Measurements from ENCODE around the gene PWWP2B. TPM values are rescaled to one million over a fixed set of nuclear protein-coding genes. Genes with fewer than 3 reads are reported as not detected.

The PWWP2B gene
- total RNA-seq, 4 donors from 2014 or later = 14.9 to 27.3 (median 16.7) TPM

DNA sequence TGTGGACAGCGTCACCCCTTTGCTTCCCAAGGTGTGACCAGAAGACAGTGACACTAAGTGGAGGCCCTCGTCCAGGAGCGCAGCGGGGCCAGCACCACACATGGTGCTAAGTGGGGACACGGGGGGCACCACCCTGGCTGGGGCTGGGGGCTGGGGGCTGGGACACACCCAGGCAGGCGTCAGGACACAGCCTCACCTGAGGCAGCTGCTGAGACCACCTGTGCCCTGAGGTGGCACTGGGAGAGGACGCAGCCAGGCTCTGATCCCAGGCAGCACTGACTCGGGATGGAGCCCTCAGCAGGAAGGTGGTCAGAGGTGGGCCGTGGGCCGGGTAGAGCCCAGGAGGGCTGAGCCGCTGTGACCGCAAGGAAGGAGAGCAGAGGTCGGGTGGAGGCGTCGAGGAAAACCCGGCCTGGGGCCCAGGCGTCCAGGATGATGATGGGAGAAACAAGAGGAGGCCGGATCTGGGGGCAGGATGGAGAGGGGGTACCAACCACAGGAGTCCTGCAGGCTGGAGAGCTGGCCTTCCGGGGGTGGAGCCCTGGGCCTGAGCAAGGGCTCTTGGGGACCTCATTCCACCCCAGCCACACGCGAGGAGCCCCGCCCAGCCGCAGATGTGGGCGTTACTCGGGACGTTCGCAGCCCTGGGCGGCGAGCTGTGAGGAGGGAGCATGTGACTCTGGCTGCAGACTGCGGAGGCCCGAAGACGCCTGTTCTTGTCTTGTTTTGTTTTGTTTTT is 42.5 kb upstream of the PWWP2B start:
- TF ChIP-seq, protein P1, sequence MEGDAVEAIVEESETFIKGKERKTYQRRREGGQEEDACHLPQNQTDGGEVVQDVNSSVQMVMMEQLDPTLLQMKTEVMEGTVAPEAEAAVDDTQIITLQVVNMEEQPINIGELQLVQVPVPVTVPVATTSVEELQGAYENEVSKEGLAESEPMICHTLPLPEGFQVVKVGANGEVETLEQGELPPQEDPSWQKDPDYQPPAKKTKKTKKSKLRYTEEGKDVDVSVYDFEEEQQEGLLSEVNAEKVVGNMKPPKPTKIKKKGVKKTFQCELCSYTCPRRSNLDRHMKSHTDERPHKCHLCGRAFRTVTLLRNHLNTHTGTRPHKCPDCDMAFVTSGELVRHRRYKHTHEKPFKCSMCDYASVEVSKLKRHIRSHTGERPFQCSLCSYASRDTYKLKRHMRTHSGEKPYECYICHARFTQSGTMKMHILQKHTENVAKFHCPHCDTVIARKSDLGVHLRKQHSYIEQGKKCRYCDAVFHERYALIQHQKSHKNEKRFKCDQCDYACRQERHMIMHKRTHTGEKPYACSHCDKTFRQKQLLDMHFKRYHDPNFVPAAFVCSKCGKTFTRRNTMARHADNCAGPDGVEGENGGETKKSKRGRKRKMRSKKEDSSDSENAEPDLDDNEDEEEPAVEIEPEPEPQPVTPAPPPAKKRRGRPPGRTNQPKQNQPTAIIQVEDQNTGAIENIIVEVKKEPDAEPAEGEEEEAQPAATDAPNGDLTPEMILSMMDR (IDR thresholded peaks at IDR 0.05) = no peak
- no peak for TF ChIP-seq POLR2A (IDR thresholded peaks at IDR 0.05)
- H3K27ac ChIP-seq = no peak overlapping the region
- DNase-seq = no peak
- H3K4me1 ChIP-seq = no peaks in the 10 kb centered on the region
- intact Hi-C loops (cut with DNase I) = no loop called here
- no peaks in the 10 kb centered on the region for H3K9me3 ChIP-seq
- H3K27me3 ChIP-seq = no peaks in the 10 kb centered on the region
- H3K4me3 ChIP-seq = no peak overlapping the region
- WGBS, 2 donors = 85 to 90% methylated on average over 13 to 20 of the region's 32 CpGs
- H3K36me3 ChIP-seq = peaks cover 0 to 7% (median 0%) of the 10 kb centered on the region in 3 donors

DNA sequence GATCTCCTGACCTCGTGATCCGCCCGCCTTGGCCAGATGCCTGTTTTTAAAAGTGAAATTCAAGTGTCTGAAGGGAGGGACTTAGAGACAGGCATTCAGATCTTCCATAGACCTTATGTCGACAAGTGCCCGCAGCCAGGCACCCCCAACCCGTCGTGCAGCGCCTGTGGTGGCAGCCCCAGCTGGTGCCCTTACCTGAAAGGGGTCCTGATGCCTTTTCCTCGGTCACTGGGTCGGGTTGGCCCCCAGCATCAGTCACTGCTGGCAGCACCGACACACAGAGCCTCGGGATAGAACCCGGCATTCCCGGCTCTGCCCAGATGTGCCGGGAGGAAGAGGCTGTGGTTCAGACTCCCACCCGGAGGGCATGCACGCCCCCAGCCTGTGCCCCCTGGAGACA is 41.7 kb upstream of the PWWP2B start:
- no peak for TF ChIP-seq POLR2A (IDR thresholded peaks at IDR 0.05)
- TF ChIP-seq, protein P1 (IDR thresholded peaks at IDR 0.05) = no peak
- no peak overlapping the region for H3K4me3 ChIP-seq
- no peaks in the 10 kb centered on the region for H3K4me1 ChIP-seq
- no peaks in the 10 kb centered on the region for H3K27me3 ChIP-seq
- H3K27ac ChIP-seq = no peak overlapping the region
- DNase-seq = no peak
- 81 to 94% methylated on average over 3 of the region's 17 CpGs for WGBS, 2 donors
- intact Hi-C loops (cut with DNase I) = no loop called here
- peaks cover 0 to 7% (median 0%) of the 10 kb centered on the region in 3 donors for H3K36me3 ChIP-seq
- H3K9me3 ChIP-seq = no peaks in the 10 kb centered on the region

DNA sequence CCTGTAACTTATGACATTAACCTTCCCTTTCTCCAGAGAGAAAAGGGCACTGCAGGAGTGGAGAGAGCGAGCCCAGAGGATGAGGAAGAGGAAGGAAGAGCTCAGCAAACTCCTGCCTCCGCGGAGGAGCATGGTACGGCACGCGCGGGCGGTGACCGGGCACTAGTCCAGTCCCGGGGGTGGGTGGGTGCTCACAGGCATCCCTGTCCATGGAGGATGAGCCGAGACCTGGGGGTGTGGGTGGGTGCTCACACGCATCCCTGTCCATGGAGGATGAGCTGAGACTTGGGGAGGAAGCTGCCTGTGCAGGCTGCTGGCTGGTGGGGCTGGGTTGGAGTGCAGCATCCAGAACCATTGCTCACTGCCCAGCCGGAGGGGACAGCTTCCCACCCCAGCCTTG is 41.2 kb upstream of the PWWP2B start:
- Histone ChIP-seq H3K9me3 (no peaks in the 10 kb centered on the region), H3K27me3 (no peaks in the 10 kb centered on the region), H3K27ac (no peak overlapping the region), H3K4me1 (no peaks in the 10 kb centered on the region), H3K4me3 (no peak overlapping the region), H3K36me3 (peaks cover 0 to 7% (median 0%) of the 10 kb centered on the region in 3 donors)
- WGBS, 2 donors = 89 to 93% methylated on average over 2 to 5 of the region's 13 CpGs
- TF ChIP-seq, protein P1 (IDR thresholded peaks at IDR 0.05) = no peak
- no peak for TF ChIP-seq POLR2A (IDR thresholded peaks at IDR 0.05)
- DNase-seq = no peak
- intact Hi-C loops (cut with DNase I) = no loop called here

DNA sequence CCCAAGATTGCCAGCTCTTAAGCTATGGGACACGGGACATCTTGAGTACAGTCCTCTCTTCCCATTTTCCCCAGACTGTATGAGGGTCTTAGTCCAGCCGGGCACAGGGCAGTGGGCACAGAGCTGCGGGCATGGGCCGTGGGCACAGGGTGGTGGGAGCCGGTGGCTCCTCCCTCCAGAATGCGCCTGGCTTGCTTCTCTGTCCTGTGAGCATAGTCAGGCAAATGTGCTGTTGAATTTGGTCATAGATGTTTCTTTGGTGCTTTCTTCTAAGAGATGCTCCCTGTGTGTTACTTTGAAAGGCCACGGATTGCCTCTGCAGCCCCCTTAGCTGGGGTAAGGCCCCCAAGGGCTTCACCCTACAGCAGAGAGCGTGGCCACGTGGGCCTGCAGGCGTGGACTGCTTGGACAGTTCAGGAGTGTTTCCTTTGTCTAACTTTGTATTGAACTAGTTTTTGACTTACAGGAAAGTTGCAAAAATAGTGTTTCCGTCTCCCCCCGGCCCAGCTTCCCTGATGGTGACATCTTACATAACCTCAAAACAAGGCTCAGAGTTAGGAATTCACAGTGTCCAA is 40.3 kb upstream of the PWWP2B start:
- Histone ChIP-seq H3K27me3 (no peaks in the 10 kb centered on the region), H3K27ac (no peak overlapping the region), H3K36me3 (peaks cover 0 to 10% (median 0%) of the 10 kb centered on the region in 3 donors), H3K4me1 (no peaks in the 10 kb centered on the region), H3K4me3 (no peak overlapping the region), H3K9me3 (no peaks in the 10 kb centered on the region)
- DNase-seq = no peak
- TF ChIP-seq, protein P1 (IDR thresholded peaks at IDR 0.05) = no peak
- no peak for TF ChIP-seq POLR2A (IDR thresholded peaks at IDR 0.05)
- 80 to 81% methylated on average over 6 of the region's 12 CpGs for WGBS, 2 donors
- intact Hi-C loops (cut with DNase I) = no loop called here

DNA sequence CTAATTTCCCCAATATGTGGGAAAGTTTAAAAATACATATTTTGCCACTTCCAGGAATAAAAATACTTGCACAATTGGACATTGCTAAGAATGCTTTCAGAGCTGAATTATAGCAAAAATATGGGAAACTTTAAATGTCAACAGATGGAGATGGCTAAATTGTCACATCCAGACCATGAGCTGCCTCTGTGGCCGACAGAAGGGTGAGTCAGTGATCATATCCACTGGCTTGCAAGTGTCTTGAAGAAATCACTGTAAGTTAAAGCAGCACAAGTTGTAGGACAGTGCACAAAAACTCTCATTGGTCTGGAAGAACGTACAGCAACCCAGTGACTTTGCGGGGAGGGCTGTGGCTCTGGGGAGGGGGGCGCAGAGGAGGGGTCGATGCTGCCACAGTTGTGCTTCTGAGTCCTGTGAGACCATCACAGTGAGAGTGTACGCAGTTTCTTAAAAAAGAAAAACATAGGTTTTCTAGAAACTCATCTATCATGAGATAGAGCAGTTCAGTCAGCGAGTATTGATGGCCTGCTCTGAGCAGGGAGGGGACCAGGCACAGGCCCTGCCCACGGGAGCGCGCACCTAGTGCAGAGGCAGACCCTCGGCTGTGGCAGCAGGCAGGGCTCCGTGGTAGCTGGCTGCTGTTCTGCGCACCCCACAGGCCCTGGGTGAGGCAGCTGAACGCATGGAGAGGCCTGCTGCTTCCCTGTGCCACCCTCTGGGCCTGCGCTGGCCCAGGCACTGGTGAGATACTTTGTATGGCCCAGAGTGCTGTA is 39.5 kb upstream of the PWWP2B start:
- Histone ChIP-seq H3K4me3 (no peak overlapping the region), H3K36me3 (peaks cover 0 to 17% (median 0%) of the 10 kb centered on the region in 3 donors), H3K9me3 (no peaks in the 10 kb centered on the region), H3K4me1 (no peaks in the 10 kb centered on the region), H3K27ac (no peak overlapping the region), H3K27me3 (no peaks in the 10 kb centered on the region)
- WGBS, 2 donors = 87 to 93% methylated on average over 10 to 14 of the region's 15 CpGs
- no peak for TF ChIP-seq POLR2A (IDR thresholded peaks at IDR 0.05)
- TF ChIP-seq, protein P1 (IDR thresholded peaks at IDR 0.05) = no peak
- DNase-seq = no peak
- intact Hi-C loops (cut with DNase I) = no loop called here

Measured in esophagus squamous epithelium (tissue), 5 donors.